ENCODE data around the gene KDM4C. TPM values are rescaled to one million over a fixed set of nuclear protein-coding genes. Genes with fewer than 3 reads are reported as not detected.

KDM4C gene
- polyA plus RNA-seq, 1 experiment: 12.1 TPM

DNA sequence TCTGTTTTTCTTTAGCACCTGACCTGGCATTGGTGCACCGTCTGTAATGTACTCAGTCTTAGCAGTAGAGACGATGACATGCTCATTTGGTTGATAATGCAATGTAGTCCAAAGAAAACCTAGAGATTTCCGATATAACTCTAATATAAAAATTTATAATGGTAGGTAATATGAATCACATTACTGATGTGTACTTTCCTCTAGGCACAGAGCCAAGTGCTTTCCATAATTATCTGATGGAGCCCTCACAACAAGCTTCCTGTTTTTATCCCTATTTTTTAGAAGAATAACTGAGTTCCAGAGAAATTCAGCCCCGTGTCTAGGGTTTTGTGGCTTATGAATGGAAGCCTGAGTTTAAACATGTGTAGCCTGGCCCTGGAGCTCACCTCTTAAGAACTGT lies 53.7 kb downstream of the KDM4C start:
- H3K27me3 ChIP-seq (ENCODE audit: control insufficient read depth, insufficient read depth, low read length): no peaks in the 10 kb centered on the region
- H3K4me3 ChIP-seq (ENCODE audit: low read depth, low read length): no peak overlapping the region
- TF ChIP-seq CTCF (IDR thresholded peaks at IDR 0.05; ENCODE audit: low read depth, low read length): no peak
- ChIA-PET POLR2A (no interaction called here), CTCF (no interaction called here)
- H3K9me3 ChIP-seq (ENCODE audit: control insufficient read depth, insufficient read depth, low read length): no peaks in the 10 kb centered on the region
- H3K27ac ChIP-seq (ENCODE audit: low read depth, low read length): no peak overlapping the region
- DNase-seq (ENCODE audit: low read depth, low spot score): no peak

DNA sequence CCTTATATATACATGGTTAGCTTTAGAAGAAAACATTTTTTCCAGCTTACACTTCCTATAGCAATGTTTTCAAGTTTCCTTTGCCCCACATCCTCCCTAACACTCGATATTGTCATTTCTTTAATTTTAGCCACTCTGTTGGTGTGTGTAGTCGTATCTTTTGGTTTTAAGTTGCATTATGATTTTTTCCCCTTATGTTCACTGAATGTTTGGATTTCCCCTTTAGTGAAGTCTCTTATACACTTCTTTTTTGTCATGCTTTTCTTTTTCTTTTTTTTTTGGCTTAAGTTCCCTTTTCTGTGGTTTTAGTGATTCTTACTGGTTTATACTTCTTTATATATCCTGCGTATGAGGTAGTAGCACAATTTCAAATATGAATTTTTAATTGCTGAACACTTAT lies 58.8 kb downstream of the KDM4C start:
- no peaks in the 10 kb centered on the region for H3K9me3 ChIP-seq (ENCODE audit: control insufficient read depth, insufficient read depth, low read length)
- DNase-seq (ENCODE audit: low read depth, low spot score): no peak
- CTCF ChIA-PET: interaction anchor here (4.2 kb wide), 1 partner anchor 11 kb away, joined by 43 read pairs; no protein-coding TSS in a partner anchor
- TF ChIP-seq CTCF (IDR thresholded peaks at IDR 0.05; ENCODE audit: low read depth, low read length): no peak
- no peaks in the 10 kb centered on the region for H3K27me3 ChIP-seq (ENCODE audit: control insufficient read depth, insufficient read depth, low read length)
- POLR2A ChIA-PET: no interaction called here
- no peak overlapping the region for H3K27ac ChIP-seq (ENCODE audit: low read depth, low read length)
- H3K4me3 ChIP-seq (ENCODE audit: low read depth, low read length): no peak overlapping the region

GRCh38 chr9:6818292-6818922 lies 60.6 kb downstream of the KDM4C start:
- no peaks in the 10 kb centered on the region for H3K9me3 ChIP-seq (ENCODE audit: control insufficient read depth, insufficient read depth, low read length)
- no peak overlapping the region for H3K4me3 ChIP-seq (ENCODE audit: low read depth, low read length)
- H3K27me3 ChIP-seq (ENCODE audit: control insufficient read depth, insufficient read depth, low read length): no peaks in the 10 kb centered on the region
- TF ChIP-seq CTCF (IDR thresholded peaks at IDR 0.05; ENCODE audit: low read depth, low read length): no peak
- DNase-seq (ENCODE audit: low read depth, low spot score): no peak
- CTCF ChIA-PET: interaction anchor here (1.7 to 4.2 kb wide), 2 partner anchors 9 to 91 kb away, joined by 3 to 43 read pairs; no protein-coding TSS in a partner anchor
- POLR2A ChIA-PET: no interaction called here
- no peak overlapping the region for H3K27ac ChIP-seq (ENCODE audit: low read depth, low read length)

GRCh38 chr9:6819112-6819511 lies 61.3 kb downstream of the KDM4C start:
- DNase-seq (ENCODE audit: low read depth, low spot score): no peak
- H3K4me3 ChIP-seq (ENCODE audit: low read depth, low read length): no peak overlapping the region
- H3K27me3 ChIP-seq (ENCODE audit: control insufficient read depth, insufficient read depth, low read length): no peaks in the 10 kb centered on the region
- no peaks in the 10 kb centered on the region for H3K9me3 ChIP-seq (ENCODE audit: control insufficient read depth, insufficient read depth, low read length)
- H3K27ac ChIP-seq (ENCODE audit: low read depth, low read length): no peak overlapping the region
- TF ChIP-seq CTCF (IDR thresholded peaks at IDR 0.05; ENCODE audit: low read depth, low read length): no peak
- CTCF ChIA-PET: interaction anchor here (1.7 to 4.2 kb wide), 2 partner anchors 8 to 90 kb away, joined by 3 to 43 read pairs; no protein-coding TSS in a partner anchor
- POLR2A ChIA-PET: no interaction called here

GRCh38 chr9:6819529-6819928 lies 61.8 kb downstream of the KDM4C start:
- Histone ChIP-seq H3K27ac (ENCODE audit: low read depth, low read length) (no peak overlapping the region), H3K9me3 (ENCODE audit: control insufficient read depth, insufficient read depth, low read length) (no peaks in the 10 kb centered on the region), H3K27me3 (ENCODE audit: control insufficient read depth, insufficient read depth, low read length) (no peaks in the 10 kb centered on the region), H3K4me3 (ENCODE audit: low read depth, low read length) (no peak overlapping the region)
- DNase-seq (ENCODE audit: low read depth, low spot score): no peak
- POLR2A ChIA-PET: no interaction called here
- CTCF ChIA-PET: interaction anchor here (4.2 kb wide), 1 partner anchor 8 kb away, joined by 43 read pairs; no protein-coding TSS in a partner anchor
- TF ChIP-seq CTCF (IDR thresholded peaks at IDR 0.05; ENCODE audit: low read depth, low read length): no peak
